CD14-positive monocyte (primary cell): ENCODE data around the gene IFITM10. TPM values are rescaled to one million over a fixed set of nuclear protein-coding genes. Genes with fewer than 3 reads are reported as not detected.

Experiments used
- DNase-seq, 3 donors: peaks; one replicate each; pipeline ENCODE4 v3.0.0-alpha.2; 2011 to 2022
- H2AFZ ChIP-seq: 2 replicates; pipeline ENCODE4 v1.6.0; 2012; ENCODE audit warnings: mild to moderate bottlenecking, low read depth, low read length, inconsistent platforms; ENCODE audit not compliant: insufficient read depth, poor library complexity, severe bottlenecking
- H3K27ac ChIP-seq, 2 donors: 1 replicate in 1 of 2; 2 replicates in 1 of 2; pipeline ENCODE4 v1.5.1; 2012 to 2013; ENCODE audit warnings: low read length in 2 of 2, control low read depth in 1 of 2, inconsistent platforms in 1 of 2, low read depth in 1 of 2, mild to moderate bottlenecking in 1 of 2
- H3K27me3 ChIP-seq, 2 donors: one replicate each; pipeline versions ENCODE4 v1.6.0 to v1.6.1; 2011 to 2013; ENCODE audit warnings: low read length in 2 of 2; ENCODE audit not compliant: control insufficient read depth in 2 of 2, insufficient read depth in 2 of 2
- H3K36me3 ChIP-seq, 2 donors: replicated peaks in 1 of 2; 1 replicate in 1 of 2; 2 replicates in 1 of 2; pipeline versions ENCODE4 v1.5.1 to v1.6.1; 2012 to 2013; ENCODE audit warnings: low read length in 2 of 2, control low read depth in 1 of 2, inconsistent platforms in 1 of 2, mild to moderate bottlenecking in 1 of 2; ENCODE audit not compliant: insufficient read depth in 2 of 2, control insufficient read depth in 1 of 2
- H3K4me1 ChIP-seq, 2 donors: 1 replicate in 1 of 2; 2 replicates in 1 of 2; pipeline versions ENCODE4 v1.5.1 to v1.6.1; 2012 to 2013; ENCODE audit warnings: low read length in 2 of 2, control low read depth in 1 of 2, inconsistent platforms in 1 of 2, mild to moderate bottlenecking in 1 of 2, moderate library complexity in 1 of 2; ENCODE audit not compliant: insufficient read depth in 2 of 2, control insufficient read depth in 1 of 2
- H3K4me2 ChIP-seq: replicated peaks from 2 replicates; pipeline ENCODE3; 2012; ENCODE audit warnings: low read length, moderate library complexity, mild to moderate bottlenecking; ENCODE audit not compliant: poor library complexity, severe bottlenecking; ENCODE audit errors: extremely low read depth
- H3K4me3 ChIP-seq, 3 experiments: fragments of 200-600 bp in 1 of 3; sonication (generic) in 1 of 3; replicated peaks in 1 of 3; 1 replicate in 2 of 3; 2 replicates in 1 of 3; pipeline ENCODE4 v1.5.1; 2011 to 2013; ENCODE audit warnings: low read length in 3 of 3, mild to moderate bottlenecking in 3 of 3, control low read depth in 2 of 3, low read depth in 2 of 3, inconsistent platforms in 1 of 3, moderate library complexity in 1 of 3
- H3K79me2 ChIP-seq: 2 replicates; pipeline ENCODE4 v1.6.0; 2012; ENCODE audit warnings: mild to moderate bottlenecking, control low read depth, inconsistent platforms, low read length, moderate library complexity; ENCODE audit not compliant: insufficient read depth
- H3K9ac ChIP-seq: 2 replicates; pipeline ENCODE4 v1.6.0; 2017; ENCODE audit warnings: low read length, mild to moderate bottlenecking; ENCODE audit not compliant: insufficient read depth, poor library complexity, severe bottlenecking
- H3K9me3 ChIP-seq, 2 donors: replicated peaks in 1 of 2; 1 replicate in 1 of 2; 2 replicates in 1 of 2; pipeline versions ENCODE4 v1.5.1 to v1.6.1; 2012 to 2013; ENCODE audit warnings: low read length in 2 of 2, control low read depth in 1 of 2; ENCODE audit not compliant: control insufficient read depth in 1 of 2, insufficient read depth in 1 of 2
- H4K20me1 ChIP-seq: 2 replicates; pipeline ENCODE4 v1.6.0; 2012; ENCODE audit warnings: mild to moderate bottlenecking, low read length, control low read depth, moderate library complexity; ENCODE audit not compliant: insufficient read depth
- H3K27ac Mint-ChIP-seq, 7 donors: one replicate each; pipeline ENCODE4 v1.8.0; 2020; ENCODE audit warnings: mild to moderate bottlenecking in 7 of 7, mixed read lengths in 7 of 7, moderate library complexity in 6 of 7, inconsistent platforms in 2 of 7
- H3K27me3 Mint-ChIP-seq, 3 donors: one replicate each; pipeline ENCODE4 v1.8.0; 2021 to 2022; ENCODE audit warnings: low read depth in 3 of 3, mild to moderate bottlenecking in 3 of 3, mixed read lengths in 3 of 3, moderate library complexity in 3 of 3, inconsistent platforms in 1 of 3
- H3K36me3 Mint-ChIP-seq, 2 donors: one replicate each; pipeline ENCODE4 v1.8.0; 2020; ENCODE audit warnings: mixed read lengths in 2 of 2, inconsistent platforms in 1 of 2, mild to moderate bottlenecking in 1 of 2
- H3K4me1 Mint-ChIP-seq: one replicate; pipeline ENCODE4 v1.8.0; 2020; ENCODE audit warnings: mild to moderate bottlenecking, mixed read lengths
- H3K4me3 Mint-ChIP-seq, 2 donors: one replicate each; pipeline ENCODE4 v1.8.0; 2020; ENCODE audit warnings: mild to moderate bottlenecking in 2 of 2, mixed read lengths in 2 of 2, moderate library complexity in 1 of 2
- H3K9me3 Mint-ChIP-seq, 7 donors: one replicate each; pipeline ENCODE4 v1.8.0; 2020 to 2022; ENCODE audit warnings: mixed read lengths in 7 of 7, mild to moderate bottlenecking in 6 of 7, moderate library complexity in 6 of 7, inconsistent platforms in 2 of 7
- WGBS: methylation state at CpG from one replicate; pipeline ENCODE4 v1.1.5; 2013; ENCODE audit warnings: missing lambda C conversion rate; ENCODE audit not compliant: insufficient coverage; 5-methylcytosine and 5-hydroxymethylcytosine counted together
- intact Hi-C, 2 donors: fragments of 100-400 bp; cut with micrococcal nuclease; formaldehyde crosslinking; loops; one replicate each; pipeline versions ENCODE4 v1.15.0 to v1.15.1; 2023
- polyA plus RNA-seq, 3 donors: library from polyadenylated mRNA; depleted of rRNA in 1 of 3; unstranded in 2 of 3; stranded (reverse) in 1 of 3; fragments of 300-500 nt in 2 of 3; fragments of >200 nt in 1 of 3; fragmentation: Illumina TruSeq in 2 of 3; gene quantifications; 1 replicate in 2 of 3; 2 replicates in 1 of 3; pipeline ENCODE4 v1.2.3, GENCODE V29; 2012 to 2021
- TF ChIP-seq, protein P1 (sequence below): fragments of 200-600 bp; IDR thresholded peaks from one replicate; pipeline ENCODE4 v1.8.0; 2022; ENCODE audit warnings: antibody characterized with exemption, mild to moderate bottlenecking

Gene IFITM10
- polyA plus RNA-seq, 3 donors, result 2.4 TPM; not detected in 2

DNA sequence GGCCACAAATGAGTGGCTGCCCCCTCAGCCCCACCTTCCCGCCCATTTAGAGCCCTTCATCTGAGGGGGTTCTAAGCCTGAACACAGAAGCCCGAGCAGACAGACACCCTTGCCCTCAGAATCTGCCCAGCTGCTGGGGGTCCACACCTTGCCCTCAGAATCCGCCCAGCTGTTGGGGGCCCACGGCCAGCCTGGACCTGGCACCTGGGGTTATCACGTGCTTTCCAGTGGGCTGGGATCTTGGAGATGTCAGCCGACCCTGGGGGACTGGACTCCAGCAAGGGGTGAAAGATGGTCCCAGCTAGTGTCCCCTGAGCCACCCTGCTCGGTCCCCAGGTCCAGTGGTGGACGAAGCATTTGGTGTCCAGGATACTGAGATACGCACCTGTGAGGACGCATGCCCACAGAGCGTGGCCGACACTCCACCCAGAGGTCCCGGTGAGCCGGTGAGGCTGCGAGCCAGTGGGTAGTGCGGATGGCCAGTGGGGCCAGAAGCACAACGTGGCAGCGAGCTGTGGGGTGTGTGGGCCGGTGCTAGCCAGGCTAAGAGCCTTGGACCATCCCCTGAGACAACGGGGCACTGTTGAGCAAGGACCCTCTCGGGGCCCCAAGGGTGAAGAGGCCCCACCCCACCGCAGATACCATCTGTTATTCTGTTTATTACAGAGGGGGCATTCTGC lies 16.5 kb upstream of the IFITM10 start:
- no peaks in the 10 kb centered on the region for H3K9me3 Mint-ChIP-seq
- Histone ChIP-seq H3K4me3 (no peak overlapping the region), H3K27me3 (no peaks in the 10 kb centered on the region), H3K79me2 (peaks cover 20% of the 10 kb centered on the region), H2AFZ (no peak overlapping the region), H3K27ac (no peak overlapping the region), H3K9me3 (no peaks in the 10 kb centered on the region), H3K9ac (no peak overlapping the region), H3K36me3 (peaks cover 0 to under 1% of the 10 kb centered on the region in 2 donors), H4K20me1 (peaks cover 14% of the 10 kb centered on the region), H3K4me2 (no peak overlapping the region), H3K4me1 (peaks cover 45 to 56% of the 10 kb centered on the region in 2 donors)
- peaks cover 0 to 5% (median 0%) of the 10 kb centered on the region in 3 donors for H3K27me3 Mint-ChIP-seq
- intact Hi-C loops, result no loop called here
- peak overlapping the region in 1 of 7 donors; percentile 58 for H3K27ac Mint-ChIP-seq
- H3K4me1 Mint-ChIP-seq, result peaks cover 42% of the 10 kb centered on the region
- H3K36me3 Mint-ChIP-seq, result peaks cover 6 to 7% of the 10 kb centered on the region in 2 donors
- TF ChIP-seq, protein P1, sequence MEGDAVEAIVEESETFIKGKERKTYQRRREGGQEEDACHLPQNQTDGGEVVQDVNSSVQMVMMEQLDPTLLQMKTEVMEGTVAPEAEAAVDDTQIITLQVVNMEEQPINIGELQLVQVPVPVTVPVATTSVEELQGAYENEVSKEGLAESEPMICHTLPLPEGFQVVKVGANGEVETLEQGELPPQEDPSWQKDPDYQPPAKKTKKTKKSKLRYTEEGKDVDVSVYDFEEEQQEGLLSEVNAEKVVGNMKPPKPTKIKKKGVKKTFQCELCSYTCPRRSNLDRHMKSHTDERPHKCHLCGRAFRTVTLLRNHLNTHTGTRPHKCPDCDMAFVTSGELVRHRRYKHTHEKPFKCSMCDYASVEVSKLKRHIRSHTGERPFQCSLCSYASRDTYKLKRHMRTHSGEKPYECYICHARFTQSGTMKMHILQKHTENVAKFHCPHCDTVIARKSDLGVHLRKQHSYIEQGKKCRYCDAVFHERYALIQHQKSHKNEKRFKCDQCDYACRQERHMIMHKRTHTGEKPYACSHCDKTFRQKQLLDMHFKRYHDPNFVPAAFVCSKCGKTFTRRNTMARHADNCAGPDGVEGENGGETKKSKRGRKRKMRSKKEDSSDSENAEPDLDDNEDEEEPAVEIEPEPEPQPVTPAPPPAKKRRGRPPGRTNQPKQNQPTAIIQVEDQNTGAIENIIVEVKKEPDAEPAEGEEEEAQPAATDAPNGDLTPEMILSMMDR, result no peak
- WGBS, result 98% methylated on average over 20 of the region's 22 CpGs
- DNase-seq, result no peak
- no peak overlapping the region for H3K4me3 Mint-ChIP-seq

DNA sequence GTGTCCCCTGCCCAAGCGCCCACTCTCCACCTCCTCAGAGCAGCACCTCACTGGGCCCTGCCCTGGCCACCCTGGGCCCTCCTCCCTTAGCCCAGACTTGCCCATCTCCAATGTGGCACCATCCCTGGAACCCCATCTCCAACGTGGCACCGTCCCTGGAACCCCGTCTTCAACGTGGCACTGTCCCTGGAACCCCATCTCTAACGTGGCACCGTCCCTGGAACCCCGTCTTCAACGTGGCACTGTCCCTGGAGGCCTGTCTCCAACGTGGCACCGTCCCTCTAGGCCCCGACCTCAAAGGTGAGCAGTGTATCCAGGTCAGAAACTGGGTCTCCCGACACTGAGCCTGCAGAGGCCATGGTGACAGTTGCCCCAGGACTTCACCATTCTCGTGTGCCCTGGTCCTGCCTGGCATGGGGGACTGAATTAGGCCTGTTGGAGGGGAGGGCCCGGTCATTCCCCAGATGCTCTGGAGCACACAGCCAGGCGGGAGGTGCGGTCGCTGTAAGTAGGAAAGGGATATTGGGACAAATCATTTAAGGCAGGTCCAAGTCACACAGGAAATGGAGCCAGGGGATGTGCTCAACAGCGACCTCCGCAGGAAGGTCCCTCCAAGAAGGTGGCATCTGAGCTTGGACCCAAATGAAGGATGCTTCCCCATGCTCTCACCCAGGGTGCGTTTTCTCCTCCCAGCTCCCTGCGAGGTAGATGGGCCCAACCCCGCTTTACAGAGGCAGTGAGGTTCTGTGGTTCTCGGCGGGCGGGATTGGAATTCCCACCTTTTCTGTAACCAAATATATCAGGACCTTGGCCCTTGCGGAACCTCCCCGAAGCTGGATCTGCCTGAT lies 15.7 kb upstream of the IFITM10 start:
- H3K36me3 Mint-ChIP-seq, result peaks cover 14% of the 10 kb centered on the region in 2 donors
- Histone ChIP-seq H3K4me3 (no peak overlapping the region), H3K79me2 (peaks cover 27% of the 10 kb centered on the region), H3K4me2 (no peak overlapping the region), H3K4me1 (peaks cover 45 to 56% of the 10 kb centered on the region in 2 donors), H3K27ac (no peak overlapping the region), H4K20me1 (peaks cover 21% of the 10 kb centered on the region), H3K27me3 (no peaks in the 10 kb centered on the region), H2AFZ (no peak overlapping the region), H3K9me3 (no peaks in the 10 kb centered on the region), H3K9ac (no peak overlapping the region), H3K36me3 (peaks cover 4 to 8% of the 10 kb centered on the region in 2 donors)
- DNase-seq, result no peak
- H3K4me3 Mint-ChIP-seq, result no peak overlapping the region
- peaks cover 42% of the 10 kb centered on the region for H3K4me1 Mint-ChIP-seq
- peaks cover 0 to 5% (median 0%) of the 10 kb centered on the region in 3 donors for H3K27me3 Mint-ChIP-seq
- H3K9me3 Mint-ChIP-seq, result no peaks in the 10 kb centered on the region
- intact Hi-C loops, result no loop called here
- 93% methylated on average over 27 of the region's 28 CpGs for WGBS
- TF ChIP-seq, protein P1, result peak; percentile 31
- H3K27ac Mint-ChIP-seq, result peak overlapping the region in 2 of 7 donors; percentile 58 to 71
